ENCODE results near the gene UTP25. TPM values are rescaled to one million over a fixed set of nuclear protein-coding genes. Genes with fewer than 3 reads are reported as not detected.

The UTP25 gene
- total and polyA plus RNA-seq, 2 experiments from 2014 or later, result 3.6 to 8.9 TPM

DNA sequence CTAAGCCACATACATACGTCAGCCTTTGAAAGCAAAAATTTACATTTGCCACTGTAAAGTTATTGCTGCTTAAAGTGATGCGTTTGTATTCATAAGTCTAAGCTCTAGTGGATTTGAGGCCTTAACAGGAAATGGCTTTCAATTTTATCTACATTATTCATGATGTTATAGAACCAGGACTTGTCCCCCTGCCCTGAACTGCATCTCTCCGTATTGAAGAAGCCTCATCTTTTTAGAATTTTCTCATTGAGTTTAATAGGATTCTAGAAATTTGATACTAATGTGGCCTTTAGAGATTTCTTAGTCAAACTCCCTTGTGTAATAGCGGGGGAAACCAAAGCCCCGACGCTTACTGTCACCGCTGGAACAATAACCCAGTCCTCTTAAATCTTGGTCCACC is 9.9 kb downstream of the UTP25 start:
- Histone ChIP-seq H3K36me3 (ENCODE audit: insufficient read depth) (peaks cover 63% of the 10 kb centered on the region), H3K27me3 (ENCODE audit: insufficient read depth) (no peaks in the 10 kb centered on the region), H4K20me1 (replicated peaks; ENCODE audit: insufficient read depth) (peaks cover 10% of the 10 kb centered on the region), H2AFZ (no peak overlapping the region), H3K9me2 (ENCODE audit: insufficient read depth) (no peaks in the 10 kb centered on the region), H3K4me3 (no peak overlapping the region), H3K4me2 (no peak overlapping the region), H3K27ac (ENCODE audit: low read depth) (no peak overlapping the region), H3F3A (replicated peaks; ENCODE audit: low read depth) (no peaks in the 10 kb centered on the region), H3K79me2 (replicated peaks; ENCODE audit: insufficient read depth) (no peaks in the 10 kb centered on the region), H3K4me1 (ENCODE audit: insufficient read depth) (no peaks in the 10 kb centered on the region)
- no peak overlapping the region for H3K4me3 Mint-ChIP-seq
- H3K27me3 Mint-ChIP-seq (ENCODE audit: insufficient read depth, low read depth, poor library complexity), result no peaks in the 10 kb centered on the region
- ATAC-seq (no peak), DNase-seq (ENCODE audit: low spot score) (no peak)
- H3K36me3 Mint-ChIP-seq (ENCODE audit: low read depth), result peaks cover 87% of the 10 kb centered on the region
- no peaks in the 10 kb centered on the region for H3K4me1 Mint-ChIP-seq
- H3K27ac Mint-ChIP-seq, result no peak overlapping the region
- no peaks in the 10 kb centered on the region; the same call in 2 of the 3 replicates for H3K9me3 Mint-ChIP-seq
- TF ChIP-seq ZNF331 (CRISPR knock-in tag; IDR thresholded peaks at IDR 0.05; ENCODE audit: low read depth), result no peak
- TF ChIP-seq REST (IDR thresholded peaks at IDR 0.05; ENCODE audit: unreplicated experiment), result no peak
- TF ChIP-seq ZNF462 (CRISPR knock-in tag; IDR thresholded peaks at IDR 0.05), result no peak
- no peak for TF ChIP-seq JUNB (IDR thresholded peaks at IDR 0.05; ENCODE audit: unreplicated experiment)
- no peak for TF ChIP-seq NANOG (IDR thresholded peaks at IDR 0.05; ENCODE audit: borderline replicate concordance)
- no peak for TF ChIP-seq ZNF114 (CRISPR knock-in tag; IDR thresholded peaks at IDR 0.05)
- no peak for TF ChIP-seq EZH2 (IDR thresholded peaks at IDR 0.05; ENCODE audit: low read depth, unreplicated experiment)
- TF ChIP-seq POLR2AphosphoS5 (IDR thresholded peaks at IDR 0.05; ENCODE audit: low read depth), result no peak
- no peak for TF ChIP-seq STAT1 (IDR thresholded peaks at IDR 0.05; ENCODE audit: unreplicated experiment)
- TF ChIP-seq CTCF (conservative IDR thresholded peaks at IDR 0.05; ENCODE audit: low read depth in 2 of 2), result no peak
- TF ChIP-seq CREB1 (CRISPR knock-in tag; IDR thresholded peaks at IDR 0.05; ENCODE audit: low read depth), result no peak
- TF ChIP-seq EZH2phosphoT487 (IDR thresholded peaks at IDR 0.05; ENCODE audit: unreplicated experiment), result no peak
- TF ChIP-seq, protein P1, sequence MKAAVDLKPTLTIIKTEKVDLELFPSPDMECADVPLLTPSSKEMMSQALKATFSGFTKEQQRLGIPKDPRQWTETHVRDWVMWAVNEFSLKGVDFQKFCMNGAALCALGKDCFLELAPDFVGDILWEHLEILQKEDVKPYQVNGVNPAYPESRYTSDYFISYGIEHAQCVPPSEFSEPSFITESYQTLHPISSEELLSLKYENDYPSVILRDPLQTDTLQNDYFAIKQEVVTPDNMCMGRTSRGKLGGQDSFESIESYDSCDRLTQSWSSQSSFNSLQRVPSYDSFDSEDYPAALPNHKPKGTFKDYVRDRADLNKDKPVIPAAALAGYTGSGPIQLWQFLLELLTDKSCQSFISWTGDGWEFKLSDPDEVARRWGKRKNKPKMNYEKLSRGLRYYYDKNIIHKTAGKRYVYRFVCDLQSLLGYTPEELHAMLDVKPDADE (IDR thresholded peaks at IDR 0.05), result no peak
